ENCODE measurements around the gene CYB5R3. TPM values are rescaled to one million over a fixed set of nuclear protein-coding genes. Genes with fewer than 3 reads are reported as not detected.
A peak's percentile ranks its signal among the peaks of the same experiment; 100 is the strongest.

CYB5R3 gene
- total RNA-seq, 1 experiment from 2014 or later = 172 TPM

- peak; percentile 98 for DNase-seq (ENCODE audit: low spot score)
- no peak for TF ChIP-seq EZH2 (IDR thresholded peaks at IDR 0.05; ENCODE audit: borderline replicate concordance, low read depth, low read length, poor library complexity, severe bottlenecking)
- no peak for TF ChIP-seq CTCF (conservative IDR thresholded peaks at IDR 0.05; ENCODE audit: low read depth, low read length)
- ChIA-PET CTCF (no interaction called here), POLR2A (ENCODE audit: low non-redundant PET) (interaction anchor here (0.6 to 0.8 kb wide), 7 partner anchors 19 to 596 kb away, joined by 3 to 10 read pairs (median 4); no protein-coding TSS in a partner anchor)
- H3K4me1 ChIP-seq (ENCODE audit: insufficient read depth, low read length, poor library complexity, severe bottlenecking) = peaks cover 34% of the 10 kb centered on the region
- no peaks in the 10 kb centered on the region for H3K27me3 ChIP-seq (replicated peaks; ENCODE audit: insufficient read depth, low read depth, low read length, poor library complexity)
- peaks cover 22% of the 10 kb centered on the region for H3K36me3 ChIP-seq (ENCODE audit: insufficient read depth, low read length, poor library complexity, severe bottlenecking)
- intact Hi-C loops (cut with micrococcal nuclease; ENCODE audit: unreplicated experiment) = loop anchor here (2.0 kb wide), 1 partner anchor 32 kb away; no protein-coding TSS in a partner anchor
- H3K9me3 ChIP-seq (ENCODE audit: low read depth, low read length, poor library complexity, severe bottlenecking) = no peaks in the 10 kb centered on the region
- TSS peak; percentile 100 for BruUV-seq (replicated peaks)
- H3K27ac ChIP-seq (ENCODE audit: low read depth, low read length, poor library complexity, severe bottlenecking) = peak overlapping the region; percentile 97
- peak overlapping the region; percentile 77 for H3K4me3 ChIP-seq (ENCODE audit: low read depth, low read length, poor library complexity, severe bottlenecking)
These were observed 33.9 kb downstream of the CYB5R3 start for GRCh38 chr22:42615092-42615859.

GRCh38 chr22:42614312-42615091 lies 34.7 kb downstream of the CYB5R3 start, which contains the start of gene POLDIP3:
Gene POLDIP3 (minus strand): TSS chr22:42614883. CDS start chr22:42614857, 26 bp downstream.
- peak within 1 kb of the TSS; percentile 77 for H3K4me3 ChIP-seq (ENCODE audit: low read depth, low read length, poor library complexity, severe bottlenecking)
- no peak for TF ChIP-seq EZH2 (IDR thresholded peaks at IDR 0.05; ENCODE audit: borderline replicate concordance, low read depth, low read length, poor library complexity, severe bottlenecking)
- TF ChIP-seq CTCF (conservative IDR thresholded peaks at IDR 0.05; ENCODE audit: low read depth, low read length) = no peak; the same call in 1 of the 2 replicates
- peak; percentile 98 for DNase-seq (ENCODE audit: low spot score)
- intact Hi-C loops (cut with micrococcal nuclease; ENCODE audit: unreplicated experiment) = loop anchor here (2.0 kb wide), 1 partner anchor 32 kb away; no protein-coding TSS in a partner anchor
- peaks cover 41% of the 10 kb centered on the region for H3K4me1 ChIP-seq (ENCODE audit: insufficient read depth, low read length, poor library complexity, severe bottlenecking)
- H3K9me3 ChIP-seq (ENCODE audit: low read depth, low read length, poor library complexity, severe bottlenecking) = no peaks in the 10 kb centered on the region
- no TSS peak for BruUV-seq (replicated peaks)
- ChIA-PET CTCF (no interaction called here), POLR2A (ENCODE audit: low non-redundant PET) (interaction anchor here (0.6 to 0.8 kb wide), 8 partner anchors 18 to 595 kb away, joined by 3 to 10 read pairs (median 4); no protein-coding TSS in a partner anchor)
- peaks cover 21% of the 10 kb centered on the region for H3K36me3 ChIP-seq (ENCODE audit: insufficient read depth, low read length, poor library complexity, severe bottlenecking)
- peak within 1 kb of the TSS; percentile 97 for H3K27ac ChIP-seq (ENCODE audit: low read depth, low read length, poor library complexity, severe bottlenecking)
- no peaks in the 10 kb centered on the region for H3K27me3 ChIP-seq (replicated peaks; ENCODE audit: insufficient read depth, low read depth, low read length, poor library complexity)

- intact Hi-C loops (cut with micrococcal nuclease; ENCODE audit: unreplicated experiment) = loop anchor here (2.0 kb wide), 1 partner anchor 31 kb away; no protein-coding TSS in a partner anchor
- CTCF ChIA-PET = no interaction called here
- H3K27me3 ChIP-seq (replicated peaks; ENCODE audit: insufficient read depth, low read depth, low read length, poor library complexity) = no peaks in the 10 kb centered on the region
- H3K4me3 ChIP-seq (ENCODE audit: low read depth, low read length, poor library complexity, severe bottlenecking) = peak overlapping the region; percentile 77
- no peak for TF ChIP-seq EZH2 (IDR thresholded peaks at IDR 0.05; ENCODE audit: borderline replicate concordance, low read depth, low read length, poor library complexity, severe bottlenecking)
- TF ChIP-seq CTCF (conservative IDR thresholded peaks at IDR 0.05; ENCODE audit: low read depth, low read length) = no peak
- peaks cover 47% of the 10 kb centered on the region for H3K4me1 ChIP-seq (ENCODE audit: insufficient read depth, low read length, poor library complexity, severe bottlenecking)
- TSS peak; percentile 29 for BruUV-seq (replicated peaks)
- peak; percentile 40 for DNase-seq (ENCODE audit: low spot score)
- H3K36me3 ChIP-seq (ENCODE audit: insufficient read depth, low read length, poor library complexity, severe bottlenecking) = peaks cover 15% of the 10 kb centered on the region
- peak overlapping the region; percentile 97 for H3K27ac ChIP-seq (ENCODE audit: low read depth, low read length, poor library complexity, severe bottlenecking)
- no peaks in the 10 kb centered on the region for H3K9me3 ChIP-seq (ENCODE audit: low read depth, low read length, poor library complexity, severe bottlenecking)
- POLR2A ChIA-PET (ENCODE audit: low non-redundant PET) = no interaction called here
These were observed 35.3 kb downstream of the CYB5R3 start for GRCh38 chr22:42613872-42614301.
